GM19351 (cell line): ENCODE measurements around the gene TPM1.

Experiments used
- ATAC-seq: cut with Tn5 transposase; IDR thresholded peaks from one replicate; pipeline ENCODE4 v1.9.1; 2021; ENCODE audit warnings: mild to moderate bottlenecking, moderate library complexity; ENCODE audit not compliant: unreplicated experiment

The TPM1 gene

GRCh38 chr15:63015618-63016017, 26.9 kb upstream of the TPM1 start:
- no peak for ATAC-seq

- no peak for ATAC-seq
Observed at GRCh38 chr15:63016234-63016633, 26.3 kb upstream of the TPM1 start.

DNA sequence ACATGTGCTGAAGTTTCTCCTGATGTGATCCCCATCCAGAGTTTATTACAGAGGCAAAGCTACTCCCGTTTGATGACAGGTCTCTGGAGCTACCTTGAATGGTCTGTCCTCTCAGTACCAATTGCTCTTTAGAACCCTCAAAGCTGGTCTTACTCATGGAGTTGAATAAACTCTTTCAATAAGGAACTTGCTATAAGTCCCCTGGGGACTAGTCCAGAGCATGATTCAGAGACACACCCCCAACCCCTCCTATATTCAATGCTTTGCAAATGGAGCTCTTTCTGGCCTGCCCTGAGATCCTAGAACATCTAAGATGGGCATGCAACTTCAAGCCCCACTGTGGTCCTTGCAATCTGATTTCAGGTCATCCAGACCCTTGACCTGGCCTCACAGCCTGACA, 23.9 kb upstream of the TPM1 start:
- ATAC-seq, result no peak

DNA sequence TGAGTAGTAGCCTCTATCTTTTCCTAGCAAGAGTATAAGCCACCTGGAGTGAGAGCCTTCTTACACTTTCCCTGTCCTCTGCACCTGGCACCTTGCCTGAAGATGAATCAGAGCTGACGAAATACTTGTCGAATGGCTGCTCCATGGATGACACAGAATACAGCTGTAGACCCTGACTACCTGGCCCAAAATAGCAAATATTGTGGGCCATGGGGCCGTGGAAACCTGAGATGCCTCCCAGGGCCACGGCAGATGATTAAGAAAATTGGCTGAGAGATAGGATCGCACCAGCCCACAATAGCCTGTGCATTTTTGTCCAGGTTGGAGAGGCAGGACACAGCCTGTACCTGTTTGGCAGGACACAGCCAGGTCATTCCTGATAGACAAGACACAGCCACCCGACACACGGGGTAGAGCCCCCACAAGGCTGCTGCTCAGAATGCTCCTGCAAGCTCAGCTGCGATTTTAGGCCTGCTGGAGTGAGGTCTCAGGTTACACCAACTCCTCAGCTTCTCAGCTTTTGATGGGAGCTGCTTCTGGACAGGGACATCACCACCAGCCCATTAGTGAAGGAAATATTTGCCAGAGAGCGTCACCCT, 22.9 kb upstream of the TPM1 start:
- no peak for ATAC-seq

GRCh38 chr15:63020128-63020527, 22.4 kb upstream of the TPM1 start:
- no peak for ATAC-seq

GRCh38 chr15:63020759-63021430, 21.7 kb upstream of the TPM1 start:
- no peak for ATAC-seq

DNA sequence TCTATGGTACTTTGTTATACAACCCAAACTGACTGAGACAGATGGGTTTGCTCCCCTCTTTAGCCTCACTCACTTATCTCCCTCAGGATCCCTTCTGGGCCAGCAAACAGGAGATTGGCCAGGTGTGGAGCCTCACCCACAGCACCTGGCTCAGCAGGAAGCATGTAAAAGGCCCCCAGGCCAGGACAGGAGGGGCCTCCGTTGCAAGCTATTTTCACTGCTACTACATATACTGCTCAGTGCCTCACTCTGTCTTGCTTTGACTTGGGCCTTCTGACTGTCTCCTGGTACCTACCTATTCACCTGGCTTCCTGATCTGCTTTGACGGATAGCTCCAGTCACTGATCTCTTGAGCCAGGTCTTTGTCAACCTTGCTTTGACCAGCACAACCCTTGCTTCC, 20.4 kb upstream of the TPM1 start:
- no peak for ATAC-seq

DNA sequence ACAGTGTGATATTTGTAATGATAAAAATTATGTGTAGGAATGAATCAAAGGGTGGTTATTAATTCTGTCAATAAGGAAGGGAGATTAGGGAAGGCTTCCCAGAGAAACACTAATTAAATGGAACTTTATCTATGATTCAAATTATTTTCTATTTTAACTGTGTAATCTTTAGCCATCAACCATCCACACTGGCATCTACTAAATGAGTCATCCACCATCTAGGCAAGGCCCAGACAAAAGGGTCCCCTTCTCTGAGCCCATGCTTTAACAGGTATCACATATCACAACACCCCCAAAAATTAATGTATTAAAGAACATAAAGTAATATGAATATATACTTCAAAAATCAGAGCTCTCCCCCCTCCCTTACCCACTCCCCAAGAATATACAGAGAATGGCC, 19.9 kb upstream of the TPM1 start:
- no peak for ATAC-seq

GRCh38 chr15:63023351-63023945, 19.1 kb upstream of the TPM1 start:
- ATAC-seq, result no peak

DNA sequence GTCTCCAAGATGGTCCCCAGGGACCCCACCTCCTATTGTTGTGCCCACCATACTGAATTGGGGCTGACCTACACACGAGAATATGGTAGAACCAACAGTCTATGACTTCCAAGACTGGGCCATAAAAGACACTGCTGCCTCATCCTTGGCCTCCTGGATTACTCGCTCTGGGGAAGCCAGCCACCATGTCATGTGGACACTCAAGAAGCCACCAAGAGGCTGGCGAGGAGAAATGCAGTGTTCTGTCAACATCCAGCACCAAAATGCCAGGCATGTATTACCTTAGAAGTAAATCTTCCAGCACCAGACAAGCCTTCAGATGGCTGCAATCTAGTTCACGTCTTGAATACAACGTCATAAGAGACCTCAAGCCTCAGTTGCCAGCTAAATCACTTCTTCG, 17.1 kb upstream of the TPM1 start:
- ATAC-seq, result no peak

DNA sequence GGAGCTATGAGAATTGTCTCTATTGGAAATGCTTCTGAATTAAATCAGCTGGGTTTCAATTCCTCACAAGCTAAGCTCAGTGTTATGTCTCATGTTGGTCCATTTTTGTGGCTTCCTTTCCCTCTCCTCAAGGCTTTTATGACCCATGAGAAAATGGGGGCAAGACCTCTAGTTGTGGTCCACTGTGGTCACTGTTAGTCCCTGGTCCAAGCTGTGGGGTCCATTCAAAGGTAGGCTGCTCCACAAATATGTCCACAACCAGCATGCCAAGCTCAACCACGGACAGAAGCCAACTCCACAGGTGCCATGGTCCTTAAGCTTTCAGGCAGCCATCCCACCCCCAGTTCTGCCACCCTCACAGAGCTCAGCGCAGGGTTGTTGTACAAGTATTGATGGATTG, 14.9 kb upstream of the TPM1 start:
- no peak for ATAC-seq

DNA sequence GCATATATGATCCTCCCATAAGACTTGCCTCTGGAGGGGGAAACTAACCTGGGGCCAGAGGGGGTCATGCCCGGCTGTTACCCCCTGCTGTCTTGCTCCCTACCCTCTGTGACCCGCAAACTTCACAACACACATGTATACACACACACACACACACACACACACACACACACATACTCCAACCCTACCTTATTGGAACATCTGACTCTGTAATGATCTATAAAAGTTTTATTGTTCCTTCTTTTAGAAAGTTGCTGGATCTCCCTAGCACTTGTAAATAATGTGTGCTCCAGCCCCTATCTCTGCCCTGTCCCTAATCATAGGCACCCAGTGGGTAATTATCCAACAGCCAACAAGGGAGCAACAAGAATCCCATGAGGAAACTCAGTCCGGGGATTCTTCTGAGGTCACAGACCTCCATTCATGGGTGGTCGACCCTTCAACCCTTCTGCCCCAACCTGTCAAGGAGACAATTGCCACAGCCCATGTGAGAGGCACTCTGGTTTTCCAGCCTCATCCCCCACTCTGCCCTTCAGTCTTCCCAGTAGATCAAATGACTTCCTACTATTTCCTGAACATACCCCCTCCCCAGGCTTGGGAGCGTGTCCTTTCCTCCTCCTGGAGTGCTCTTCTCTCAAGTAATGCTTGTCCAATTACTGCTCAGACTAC, 14.0 kb upstream of the TPM1 start:
- no peak for ATAC-seq

DNA sequence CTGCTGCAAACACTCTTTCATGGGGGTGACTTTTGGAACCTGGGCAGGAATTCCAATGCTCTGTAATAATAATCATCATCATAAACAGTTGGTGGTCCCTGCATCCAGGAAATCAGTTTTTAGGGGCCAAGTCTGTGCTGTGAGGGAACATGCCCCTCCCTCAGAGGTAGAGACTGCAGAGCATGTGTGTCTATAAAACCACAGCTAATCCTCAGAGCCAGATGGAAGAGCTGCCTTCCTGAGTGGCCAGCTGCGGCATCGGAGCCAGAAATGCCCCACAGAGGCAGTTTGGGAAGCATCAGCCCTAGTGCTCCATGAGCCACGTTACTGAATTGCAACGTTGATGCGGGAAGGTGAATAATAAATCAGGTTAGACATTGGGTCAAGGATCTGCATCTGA, 12.9 kb upstream of the TPM1 start:
- no peak for ATAC-seq

- no peak for ATAC-seq
Observed at GRCh38 chr15:63030101-63030551, 12.4 kb upstream of the TPM1 start.

- ATAC-seq, result no peak
Observed at GRCh38 chr15:63034578-63034977, 8.0 kb upstream of the TPM1 start.

DNA sequence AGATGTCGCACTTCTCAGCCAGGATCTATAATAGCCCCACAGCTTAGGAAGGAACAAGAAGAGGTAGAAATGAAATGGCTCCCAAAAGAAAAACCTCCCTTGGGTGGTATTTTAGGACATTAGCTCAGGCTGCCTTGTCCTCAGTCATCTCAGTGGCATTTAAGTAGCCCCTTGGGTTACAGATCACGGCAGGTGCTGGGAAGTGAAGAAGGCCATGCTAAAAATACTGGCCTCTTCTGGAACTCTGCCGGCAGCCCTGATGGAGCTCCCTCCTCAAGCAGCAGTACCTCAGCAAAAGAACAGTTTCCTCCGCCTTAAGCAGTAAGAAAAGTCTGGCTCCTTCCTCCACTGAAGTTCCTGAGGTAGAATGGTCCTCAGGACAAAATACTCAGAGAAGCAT, 7.3 kb upstream of the TPM1 start:
- ATAC-seq, result no peak

DNA sequence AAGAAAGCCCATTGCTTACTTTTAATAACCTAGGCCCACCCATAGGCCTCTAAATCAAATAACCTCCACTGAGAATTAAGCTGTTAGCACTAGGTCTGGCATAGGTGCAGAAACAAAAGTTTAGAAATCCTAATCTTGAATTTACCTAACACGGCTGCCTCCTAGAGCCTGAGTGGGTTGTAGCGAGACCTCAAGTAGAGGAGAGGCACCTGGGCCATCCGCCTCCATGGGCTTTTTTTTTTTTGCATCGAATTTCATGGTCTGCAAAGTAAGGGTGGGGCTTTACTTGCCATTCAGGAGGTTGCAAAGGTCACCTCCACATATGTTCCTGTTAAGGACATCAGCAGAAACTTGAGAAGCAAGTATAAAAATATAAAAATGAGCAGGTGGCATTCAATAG, 6.6 kb upstream of the TPM1 start:
- no peak for ATAC-seq

DNA sequence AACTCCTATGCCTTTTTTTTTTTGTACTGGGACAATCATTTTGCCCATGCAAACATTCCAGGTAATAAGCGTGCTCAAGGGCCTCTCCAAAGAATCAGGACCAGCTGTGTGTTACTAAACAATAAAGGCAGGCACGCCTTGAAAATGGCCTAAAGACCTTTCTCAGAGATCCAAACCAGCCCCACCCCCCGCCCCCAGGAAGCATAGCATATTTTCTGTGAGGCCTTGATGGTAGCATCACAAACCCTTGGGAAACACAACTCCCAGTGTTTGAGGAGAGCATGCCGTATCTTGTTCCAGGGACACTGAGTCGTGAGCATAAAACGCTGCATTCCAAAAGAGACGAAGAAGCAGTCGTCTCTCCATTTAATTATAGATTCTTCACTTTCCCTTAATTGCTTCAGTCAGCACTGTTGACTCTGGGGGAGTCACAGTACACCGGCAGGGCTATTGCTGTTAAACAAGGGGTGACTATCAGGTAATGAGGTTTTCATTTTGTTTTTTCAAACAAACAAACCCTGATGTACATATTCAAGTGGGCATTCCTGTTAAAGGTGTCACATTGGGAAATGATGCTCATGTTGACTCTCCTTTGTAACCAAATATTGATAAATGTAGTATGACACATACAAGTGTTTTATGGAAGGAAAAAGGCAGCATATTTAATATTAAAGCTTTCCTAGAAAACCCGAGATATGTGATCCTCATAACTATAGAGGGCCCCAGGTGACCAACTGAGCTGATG, 4.4 kb upstream of the TPM1 start:
- ATAC-seq, result no peak

DNA sequence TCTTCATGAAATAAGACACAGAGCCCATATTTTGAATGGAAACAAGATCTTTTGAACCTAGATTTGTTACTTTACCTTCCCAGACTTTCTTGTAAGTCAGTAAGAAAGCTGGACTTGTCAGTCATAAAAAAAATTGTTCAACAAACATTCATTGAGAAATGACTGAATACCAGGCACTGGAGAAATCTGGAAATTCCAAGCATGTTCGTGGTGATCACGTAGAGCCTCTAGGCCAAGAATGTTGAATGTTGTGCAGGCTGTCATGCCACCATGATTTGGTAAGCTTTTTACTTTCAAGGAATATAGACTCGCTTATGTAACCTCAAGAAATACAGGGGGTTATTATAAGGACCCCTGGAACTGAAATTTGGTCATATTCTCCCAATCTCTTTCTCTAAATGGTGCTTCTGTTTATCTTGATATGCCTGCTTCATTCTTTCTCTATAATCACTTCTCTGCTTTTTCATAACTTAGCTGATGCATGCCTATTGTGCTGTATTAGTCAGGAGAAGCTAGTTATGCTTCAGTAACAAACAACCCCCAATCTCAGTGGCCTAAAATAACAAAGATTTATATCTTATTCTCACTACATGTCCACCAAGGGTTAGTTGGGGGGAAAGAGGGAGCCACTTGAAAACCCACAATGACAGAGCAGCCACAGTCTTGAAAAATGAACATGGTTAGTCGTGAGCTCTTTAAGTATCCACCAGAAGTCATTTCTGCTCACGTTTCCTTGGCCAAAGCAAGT, 3.4 kb upstream of the TPM1 start:
- ATAC-seq, result no peak

DNA sequence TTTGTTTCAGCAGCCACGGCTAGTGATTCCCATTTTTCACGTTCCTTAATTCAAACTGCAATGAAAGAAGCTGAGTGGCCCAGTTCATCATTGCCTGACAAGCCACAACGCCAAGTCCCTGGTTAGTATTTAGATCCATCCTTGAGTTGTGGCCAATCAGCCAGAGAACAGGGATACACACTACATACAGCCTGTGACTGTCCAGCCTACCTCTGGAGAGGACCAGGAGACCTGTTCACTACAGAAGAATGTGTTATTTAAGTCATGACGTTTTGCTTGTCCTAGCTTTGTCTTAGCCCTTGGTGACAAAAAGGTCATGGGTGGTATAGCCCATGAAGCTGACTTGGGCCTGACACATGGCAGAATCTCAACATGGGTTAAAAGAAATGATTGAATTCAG, 2.7 kb upstream of the TPM1 start:
- ATAC-seq, result no peak

- ATAC-seq, result no peak
Observed at GRCh38 chr15:63040509-63040908, 2.0 kb upstream of the TPM1 start.
